Mammary epithelial cell (primary cell): Measurements from ENCODE around the gene FAM153A.
"Not testable (repeated sequence)": the region's sequence is repeated elsewhere in the genome, so short reads cannot be mapped to it uniquely, and the experiment has no call there.

ENCODE experiments used
- CTCF ChIP-seq, 2 donors: IDR thresholded peaks in 1 of 2; conservative IDR thresholded peaks in 1 of 2; 2 replicates each; pipeline ENCODE4 v1.5.1; 2011 to 2012; ENCODE audit warnings: inconsistent platforms in 2 of 2, low read length in 2 of 2, mild to moderate bottlenecking in 2 of 2, control low read depth in 1 of 2, low read depth in 1 of 2; ENCODE audit not compliant: insufficient read depth in 1 of 2; ENCODE audit errors: extremely low read depth in 1 of 2
- EZH2 ChIP-seq: IDR thresholded peaks from 2 replicates; pipeline ENCODE4 v1.6.1; 2012; ENCODE audit warnings: low read length, inconsistent platforms, borderline replicate concordance

DNA sequence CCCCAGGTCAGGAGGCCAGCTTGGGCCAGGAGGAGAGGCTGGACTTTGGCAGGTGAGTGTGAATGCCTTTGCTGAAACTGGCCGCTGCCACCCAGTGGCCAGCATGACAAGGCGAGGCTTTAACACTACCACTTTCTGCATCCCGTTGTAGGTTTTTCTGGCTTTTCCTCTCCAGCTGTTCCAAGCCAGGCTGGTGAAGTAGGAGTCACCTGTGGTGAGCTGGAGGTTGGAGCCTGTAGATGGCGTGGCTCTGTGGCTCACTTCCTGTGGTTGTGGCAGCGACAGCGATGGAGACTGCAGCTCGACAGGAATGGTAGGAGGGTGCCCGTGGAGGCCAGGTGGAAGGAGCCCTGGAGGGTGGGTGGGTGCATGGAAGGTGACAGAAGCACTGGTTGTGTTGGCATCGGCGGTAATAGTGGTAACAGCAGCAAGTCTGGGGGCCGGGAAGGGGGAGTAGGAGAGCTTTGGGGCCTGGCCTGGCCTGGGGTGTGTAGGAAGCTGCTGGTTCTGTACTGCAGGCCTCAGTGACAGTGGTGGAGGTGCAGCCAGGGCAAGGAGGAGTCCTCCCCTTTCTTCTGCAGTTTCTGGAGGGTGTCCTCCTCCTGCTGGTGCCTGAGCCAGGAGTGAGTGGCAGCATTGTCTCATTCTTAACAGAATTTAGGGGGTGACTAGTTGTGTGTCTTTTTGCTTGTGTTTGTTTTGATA lies 26.7 kb upstream of the FAM153A start:
- TF ChIP-seq CTCF (conservative IDR thresholded peaks at IDR 0.05 in 1 of 2, IDR thresholded peaks at IDR 0.05 in 1 of 2; ENCODE audit: extremely low read depth in 1 of 2, insufficient read depth in 1 of 2, low read depth in 1 of 2, low read length in 2 of 2); EZH2: not testable (repeated sequence)
